HuH-7 (cell line): ENCODE results near the gene ACTR1A.
"Not testable (repeated sequence)": the region's sequence is repeated elsewhere in the genome, so short reads cannot be mapped to it uniquely, and the experiment has no call there.

Source experiments
- DNase-seq: peaks from one replicate; pipeline ENCODE4 v3.0.0; 2011; ENCODE audit warnings: low spot score

ACTR1A gene

DNA sequence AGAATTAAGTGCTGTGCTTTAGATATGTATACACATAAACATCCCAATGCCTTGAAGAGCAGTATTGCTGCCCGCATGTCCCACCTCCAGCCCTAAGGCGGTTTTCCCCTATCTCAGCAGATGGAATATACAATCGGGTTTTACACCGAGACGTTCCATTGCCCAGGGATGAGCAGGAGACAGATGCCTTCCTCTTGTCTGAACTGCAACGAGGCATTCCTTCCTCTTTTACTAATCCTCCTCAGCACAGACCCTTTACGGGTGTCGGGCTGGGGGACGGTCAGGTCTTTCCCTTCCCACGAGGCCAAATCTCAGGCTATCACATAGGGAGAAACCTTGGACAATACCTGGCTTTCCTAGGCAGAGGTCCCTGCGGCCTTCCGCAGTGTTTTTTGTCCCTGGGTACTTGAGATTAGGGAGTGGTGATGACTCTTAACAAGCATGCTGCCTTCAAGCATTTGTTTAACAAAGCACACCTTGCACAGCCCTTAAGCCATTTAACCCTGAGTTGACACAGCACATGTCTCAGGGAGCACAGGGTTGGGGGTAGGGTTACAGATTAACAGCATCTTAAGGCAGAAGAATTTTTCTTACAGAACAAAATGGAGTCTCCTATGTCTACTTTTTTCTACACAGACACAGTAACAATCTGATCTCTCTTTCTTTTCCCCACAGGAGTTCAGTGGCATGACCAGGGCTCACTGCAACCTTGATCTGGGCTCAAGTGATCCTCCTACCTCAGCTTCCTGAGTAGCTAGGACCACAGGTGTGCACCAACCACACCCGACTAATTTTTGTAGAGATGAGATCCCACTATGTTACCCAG is 47.6 kb downstream of the ACTR1A start:
- not testable (repeated sequence) for DNase-seq

DNA sequence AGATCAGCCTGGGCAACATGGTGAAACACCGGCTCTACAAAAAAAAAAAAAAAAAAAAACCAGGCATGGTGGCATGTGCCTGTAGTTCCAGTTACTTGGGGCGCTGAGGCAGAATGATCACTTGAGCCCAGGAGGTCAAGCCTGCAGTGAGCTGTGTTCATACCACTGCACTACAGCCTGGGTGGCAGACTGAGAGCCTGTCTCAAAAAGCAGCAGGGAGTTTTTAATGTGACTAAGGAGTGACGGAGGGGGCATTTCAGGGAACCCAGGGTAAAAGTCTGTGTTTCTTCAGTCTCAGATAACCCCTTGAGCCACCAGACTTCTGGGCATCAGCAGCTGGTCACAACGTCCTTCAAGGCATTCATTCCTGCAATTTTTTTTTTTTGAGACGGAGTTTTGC is 49.0 kb downstream of the ACTR1A start:
- no peak for DNase-seq

DNA sequence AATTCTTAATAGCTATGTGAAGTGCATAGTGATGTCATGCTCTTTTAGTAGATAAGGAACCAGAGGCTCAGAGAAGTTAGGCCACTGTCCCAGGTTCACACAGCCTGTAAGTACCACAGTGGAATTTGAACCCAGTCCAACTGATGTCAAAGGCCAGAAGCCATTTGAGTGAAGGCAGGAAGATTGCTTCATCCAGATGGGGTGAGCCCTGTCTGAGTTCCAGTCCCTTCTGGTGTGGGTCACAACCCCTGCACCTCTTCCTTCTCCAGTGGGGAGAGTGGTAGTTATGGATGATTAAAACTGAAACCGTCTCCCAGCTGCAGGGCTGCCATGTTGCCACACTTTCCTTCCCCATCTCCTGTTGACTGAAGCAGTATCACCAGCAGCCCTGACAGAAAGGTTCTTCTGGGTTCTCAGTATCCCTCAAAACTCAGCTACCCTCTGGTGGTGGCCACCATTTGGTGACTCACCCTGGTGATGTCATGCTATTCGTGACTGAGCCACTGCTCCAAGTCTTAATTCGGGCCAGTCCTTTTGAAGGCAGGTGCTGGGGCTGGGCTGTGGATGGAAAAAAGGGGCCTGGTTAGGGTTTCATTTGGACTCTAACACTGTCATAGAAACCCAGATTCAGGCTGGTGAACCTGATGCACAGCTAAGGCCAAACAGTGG is 49.7 kb downstream of the ACTR1A start:
- DNase-seq = no peak

DNA sequence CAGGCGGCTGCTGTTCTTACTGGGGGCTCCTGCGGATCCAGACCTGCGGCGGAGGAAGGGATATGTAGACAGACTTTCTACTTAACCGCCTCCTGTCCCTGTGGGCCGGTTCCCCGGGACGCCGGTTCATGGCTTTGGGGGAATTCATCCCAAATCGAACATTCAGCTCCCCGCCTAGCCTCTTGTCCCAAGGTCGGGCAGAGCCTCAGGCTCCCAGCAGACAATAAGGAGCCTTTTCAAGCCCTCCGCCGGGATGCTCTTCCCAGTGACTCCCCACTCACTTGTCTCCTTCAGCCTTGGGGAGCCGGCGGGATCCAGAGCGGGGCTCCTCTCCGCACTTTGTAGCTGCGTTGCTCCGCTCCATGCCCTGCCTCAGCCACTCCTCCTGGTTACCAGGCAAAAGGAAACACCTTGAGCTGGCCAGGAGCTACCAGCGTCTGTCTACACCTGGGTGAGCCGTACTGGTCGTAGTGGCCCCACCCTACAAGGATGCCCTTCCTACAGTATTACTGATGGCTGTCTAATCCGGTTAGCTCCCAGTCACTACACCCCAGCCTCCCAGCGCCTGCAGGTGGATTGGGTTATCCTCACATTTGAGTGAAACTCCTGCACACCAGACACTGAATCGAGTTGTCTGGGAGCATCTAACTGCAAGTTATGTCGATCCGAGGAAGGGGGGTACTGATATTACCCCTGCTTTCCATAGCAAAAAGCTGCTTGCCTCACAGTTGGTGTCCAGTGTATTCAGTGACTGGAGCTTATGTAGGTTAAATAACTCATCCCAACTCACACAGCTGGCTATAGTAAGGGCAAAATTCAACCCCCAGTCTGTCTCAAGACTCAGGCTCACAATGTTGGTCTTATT is 51.2 kb downstream of the ACTR1A start, which contains the start of gene C10orf95:
Gene C10orf95 (minus strand): TSS at position 439 of the 865 bp plus-strand sequence. CDS start 450 bp downstream, outside the sequence.
- DNase-seq = no peak

DNA sequence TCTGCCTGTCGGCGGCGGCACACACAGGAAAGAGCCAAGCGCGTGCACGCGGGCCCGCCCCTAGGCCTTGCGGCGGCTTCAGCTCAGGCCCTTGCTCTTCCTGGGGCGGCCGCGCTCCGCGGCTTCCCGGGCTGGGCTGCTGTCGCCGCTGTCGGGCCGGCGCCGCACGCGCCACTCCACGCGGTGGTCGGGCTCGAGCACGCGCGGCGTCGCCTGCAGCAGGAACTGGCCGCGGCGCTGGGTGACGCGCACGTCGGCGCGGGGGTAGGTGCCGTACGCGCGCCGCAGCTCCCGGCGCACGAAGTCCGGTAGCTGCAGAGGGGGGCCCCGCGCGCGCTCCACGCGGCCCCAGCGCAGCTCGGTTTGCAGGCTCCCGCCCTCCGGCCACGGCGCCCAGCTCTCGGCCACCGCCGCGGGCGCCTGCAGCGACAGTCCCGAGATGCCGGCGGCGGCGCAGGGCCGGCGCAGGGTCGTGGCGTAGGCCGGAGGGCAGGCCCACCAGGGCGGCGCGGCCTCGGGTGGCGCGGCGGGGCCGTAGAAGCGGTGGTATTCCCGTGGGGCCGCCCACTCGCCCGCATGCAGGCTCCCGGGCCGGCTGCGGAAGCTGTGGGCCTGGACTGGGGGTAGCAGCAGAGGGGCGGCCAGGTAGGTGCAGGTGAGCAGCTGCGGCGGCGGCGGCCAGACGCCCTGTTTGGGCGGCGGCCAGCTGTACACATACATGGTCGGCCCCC is 52.0 kb downstream of the ACTR1A start:
- DNase-seq = peak; percentile 85

DNA sequence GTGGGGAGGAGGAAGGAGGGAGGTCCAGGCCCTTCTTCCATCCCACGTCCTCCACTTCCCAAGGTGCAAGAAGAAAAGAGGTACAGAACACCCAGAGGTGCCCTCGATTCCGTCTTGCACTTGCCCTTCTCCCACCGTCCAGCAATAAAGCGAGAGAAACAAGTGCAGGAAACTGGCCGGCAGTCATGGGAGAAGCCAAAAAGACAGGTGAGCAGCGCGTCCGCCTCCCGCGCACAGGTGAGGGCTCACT is 52.5 kb downstream of the ACTR1A start:
- no peak for DNase-seq

DNA sequence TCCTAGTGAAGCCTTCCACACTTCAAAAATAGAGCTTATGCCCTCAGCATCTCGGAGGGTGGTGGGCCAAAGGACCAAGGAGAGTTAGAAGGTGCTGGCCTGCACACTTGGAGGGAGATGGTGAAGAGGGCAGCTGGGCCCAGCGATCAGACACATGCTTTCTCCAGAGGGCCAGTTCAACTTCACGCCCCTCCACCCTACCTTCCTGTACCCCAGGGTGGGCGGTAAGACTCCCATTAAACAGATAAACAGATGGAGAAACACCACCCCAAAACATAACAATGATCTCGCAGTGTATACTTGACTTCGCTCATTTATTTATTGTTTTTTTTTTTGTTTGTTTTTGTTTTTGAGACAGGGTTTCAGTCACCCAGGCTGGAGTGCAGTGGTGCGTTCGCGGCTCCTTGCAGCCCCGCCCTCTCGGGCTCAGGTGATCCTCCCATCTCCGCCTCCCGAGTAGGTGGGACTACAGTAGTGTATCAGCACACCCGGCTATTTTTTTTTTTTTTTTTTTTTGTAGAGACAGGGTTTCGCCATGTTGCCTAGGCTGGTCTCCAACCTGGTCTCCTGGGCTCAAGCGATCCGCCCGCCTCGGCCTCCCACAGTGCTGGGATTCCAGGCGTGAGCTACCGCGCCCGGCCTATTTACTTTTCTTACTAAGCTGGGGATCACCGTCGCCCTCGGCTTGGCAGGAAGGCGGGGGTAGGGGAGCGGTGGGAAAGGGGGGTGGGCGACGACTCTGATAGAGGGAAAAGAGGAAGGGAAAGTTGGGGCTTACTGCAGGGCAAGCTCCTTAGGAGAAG is 53.0 kb downstream of the ACTR1A start:
- no peak for DNase-seq

DNA sequence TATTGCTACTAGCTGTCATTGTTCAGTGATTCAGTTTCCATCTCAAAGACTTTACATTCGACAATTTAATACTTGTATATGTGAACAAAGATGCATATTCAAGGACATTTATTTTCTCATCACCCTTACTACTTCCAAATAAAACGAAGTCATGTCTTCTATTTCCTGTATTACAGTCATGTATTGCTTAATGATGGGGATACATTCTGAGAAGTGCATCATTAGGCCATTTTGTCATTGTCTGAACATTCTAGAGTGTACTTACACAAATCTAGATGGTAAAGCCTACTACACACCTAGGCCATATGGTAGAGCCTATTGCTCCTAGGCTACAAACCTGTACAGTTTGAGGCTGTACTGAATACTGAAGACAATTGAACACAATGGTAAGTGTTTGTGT is 57.7 kb downstream of the ACTR1A start:
- DNase-seq = no peak

DNA sequence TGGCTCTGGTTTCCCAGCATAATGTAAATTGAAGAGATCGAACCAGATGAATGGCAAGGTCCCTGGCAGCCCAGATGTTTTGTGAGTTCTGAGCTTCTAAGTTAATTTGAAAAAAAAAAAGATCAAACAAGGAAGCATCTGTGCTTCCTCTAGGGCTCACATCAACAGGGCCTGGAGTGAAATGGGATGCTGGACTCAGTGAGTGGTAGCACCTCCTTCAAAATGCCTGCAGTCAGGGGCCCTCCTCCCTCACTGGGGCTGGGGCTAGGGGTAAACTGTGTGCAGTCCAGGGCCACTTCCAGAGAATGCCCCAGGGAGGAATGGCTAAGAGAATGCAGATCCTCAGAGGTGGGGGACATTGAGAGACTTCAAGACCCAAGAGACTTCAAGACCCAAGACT is 64.1 kb downstream of the ACTR1A start:
- no peak for DNase-seq

DNA sequence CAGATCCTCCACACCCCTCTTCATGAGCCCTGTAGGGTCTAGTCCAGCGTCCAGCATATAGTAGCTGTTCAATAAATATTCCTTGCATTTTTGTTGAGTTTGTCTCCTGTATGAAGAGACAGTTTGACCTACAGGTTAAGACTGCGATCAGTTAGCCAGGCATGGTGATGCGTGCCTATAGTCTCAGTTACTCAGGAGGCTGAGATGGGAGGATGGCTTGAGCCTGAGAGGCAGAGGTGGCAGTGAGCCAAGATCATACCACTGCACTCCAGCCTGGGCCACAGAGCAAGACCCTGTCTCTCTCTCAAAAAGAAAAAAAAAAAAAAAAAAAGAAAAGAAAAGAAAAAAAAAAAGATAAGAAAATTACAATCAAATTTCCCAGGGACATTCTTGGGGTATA is 65.0 kb downstream of the ACTR1A start:
- no peak for DNase-seq

DNA sequence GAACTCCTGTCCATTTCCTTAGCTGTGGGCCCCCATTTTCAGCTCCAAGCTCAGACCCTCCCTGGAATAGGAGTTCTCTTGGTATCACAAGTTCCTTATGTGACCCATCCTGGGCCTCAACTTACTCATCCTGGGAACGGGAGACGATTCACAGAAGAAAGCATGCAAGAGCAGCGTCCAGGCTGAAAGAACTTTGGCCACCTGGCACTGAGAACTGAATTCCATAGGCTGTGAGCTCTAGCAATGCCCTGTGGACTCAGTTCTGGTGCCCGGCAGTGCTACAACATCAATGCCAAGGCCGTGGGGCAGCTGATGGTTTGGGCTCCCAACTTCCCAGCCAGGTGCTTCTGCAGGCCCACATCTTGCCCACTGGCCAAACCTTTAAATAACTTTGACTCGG is 66.2 kb downstream of the ACTR1A start:
- DNase-seq = no peak

DNA sequence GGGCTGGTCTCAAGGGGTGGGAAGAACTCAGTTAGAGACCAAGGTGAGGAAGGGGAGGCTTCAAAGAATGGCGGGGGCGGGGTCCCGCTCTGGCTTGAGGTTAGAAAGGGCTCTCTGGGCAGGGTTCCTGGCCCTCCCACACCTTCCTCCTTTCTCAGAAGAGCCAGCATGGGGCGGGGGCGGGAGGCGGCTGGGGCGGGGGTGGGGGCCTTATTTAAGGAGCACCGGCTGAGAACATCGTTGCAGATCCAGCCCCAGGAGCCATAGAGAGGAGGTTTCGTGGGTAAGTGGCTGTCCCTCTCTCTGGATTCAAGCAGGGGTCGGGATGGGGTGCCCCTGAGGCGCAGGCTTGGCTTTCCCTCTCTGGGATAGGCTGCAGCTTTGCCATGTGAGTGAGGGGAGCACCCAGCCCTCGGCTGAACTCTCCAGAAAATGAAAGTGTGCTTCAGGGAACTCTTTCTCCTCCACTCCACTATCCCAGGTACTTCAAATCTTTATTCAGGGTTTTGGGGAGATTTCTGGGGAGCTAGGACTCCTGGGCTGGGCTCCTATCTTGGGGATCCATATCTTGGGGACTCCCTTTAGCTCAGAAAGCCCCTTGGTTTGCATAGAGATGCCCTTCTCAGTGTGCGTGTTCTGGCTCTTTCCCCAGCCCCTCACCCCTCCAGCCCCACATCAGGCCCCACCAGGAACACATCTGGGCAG is 66.8 kb downstream of the ACTR1A start:
- no peak for DNase-seq

DNA sequence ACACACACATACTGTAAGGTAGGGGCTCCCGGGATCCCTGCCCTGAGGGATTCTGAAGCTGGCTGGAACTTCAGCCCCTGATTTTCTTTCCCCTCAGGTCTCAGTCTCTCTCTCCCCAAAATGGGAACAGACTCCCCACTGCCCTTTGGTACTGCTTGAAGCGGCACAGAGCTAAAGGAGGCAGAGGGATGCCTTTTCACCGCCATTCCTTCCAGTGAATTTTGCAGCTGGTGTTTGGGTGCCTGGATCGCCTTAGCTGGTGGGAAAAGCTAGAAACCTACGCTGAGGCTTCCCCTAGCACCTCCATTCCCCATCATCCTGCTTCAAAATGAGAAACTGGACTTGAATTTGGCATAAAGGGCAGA is 67.4 kb downstream of the ACTR1A start:
- no peak for DNase-seq

DNA sequence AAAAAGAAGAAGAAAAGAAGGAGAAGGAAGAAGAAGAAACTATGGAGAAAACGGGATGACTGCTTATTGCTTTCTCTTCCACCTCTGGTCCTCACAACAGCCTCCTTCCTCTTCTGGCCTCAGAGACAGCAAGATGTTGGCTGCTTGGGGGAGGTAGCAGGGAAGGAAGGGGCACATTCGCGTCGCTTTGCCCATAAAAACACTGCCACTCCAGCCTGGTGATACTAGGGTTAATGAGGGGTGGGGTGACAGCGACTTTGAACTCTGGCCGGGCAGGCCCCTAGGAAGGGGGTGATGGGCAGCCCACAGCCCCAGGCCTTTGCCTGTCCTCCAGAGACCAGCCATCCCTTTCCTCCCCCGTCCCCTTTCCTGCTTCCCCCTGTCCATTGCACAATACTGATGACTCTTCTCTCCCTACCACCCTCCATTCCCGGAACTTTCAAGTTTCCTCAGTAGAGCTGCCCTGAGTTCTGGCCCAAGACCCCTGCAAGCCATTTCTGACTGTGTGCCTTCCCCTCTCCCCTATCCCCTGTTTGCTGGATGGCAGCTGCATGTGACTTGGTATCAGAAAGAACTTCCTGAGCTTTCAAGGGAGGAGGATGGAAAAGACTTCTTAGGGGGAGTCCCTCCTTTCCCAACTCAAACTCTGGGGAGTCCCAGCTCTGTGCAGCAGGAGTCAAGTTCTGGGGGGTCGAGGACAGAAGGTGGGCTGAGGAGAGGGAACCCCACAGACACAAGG is 67.9 kb downstream of the ACTR1A start:
- no peak for DNase-seq

DNA sequence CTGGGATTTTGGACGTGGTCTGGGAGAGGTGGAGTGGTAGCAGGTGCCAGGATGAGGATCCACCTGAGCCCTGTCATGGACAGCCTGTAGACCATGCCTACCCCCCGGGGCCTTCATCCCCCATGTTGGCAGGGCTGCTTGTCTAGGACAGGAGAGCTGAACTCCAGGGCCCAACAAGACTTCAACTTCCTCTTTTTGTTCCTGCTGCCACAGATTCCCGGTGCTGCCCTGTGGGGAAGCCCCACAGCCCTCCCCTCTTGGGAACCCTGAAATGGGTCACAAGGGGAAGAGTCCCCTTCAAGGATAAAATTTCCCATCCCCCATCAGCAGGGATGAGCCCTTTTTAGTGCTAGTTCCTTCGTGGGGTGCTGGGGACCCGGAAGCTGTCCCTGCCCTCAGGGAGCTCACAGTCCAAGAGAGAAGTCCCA is 68.9 kb downstream of the ACTR1A start:
- no peak for DNase-seq

DNA sequence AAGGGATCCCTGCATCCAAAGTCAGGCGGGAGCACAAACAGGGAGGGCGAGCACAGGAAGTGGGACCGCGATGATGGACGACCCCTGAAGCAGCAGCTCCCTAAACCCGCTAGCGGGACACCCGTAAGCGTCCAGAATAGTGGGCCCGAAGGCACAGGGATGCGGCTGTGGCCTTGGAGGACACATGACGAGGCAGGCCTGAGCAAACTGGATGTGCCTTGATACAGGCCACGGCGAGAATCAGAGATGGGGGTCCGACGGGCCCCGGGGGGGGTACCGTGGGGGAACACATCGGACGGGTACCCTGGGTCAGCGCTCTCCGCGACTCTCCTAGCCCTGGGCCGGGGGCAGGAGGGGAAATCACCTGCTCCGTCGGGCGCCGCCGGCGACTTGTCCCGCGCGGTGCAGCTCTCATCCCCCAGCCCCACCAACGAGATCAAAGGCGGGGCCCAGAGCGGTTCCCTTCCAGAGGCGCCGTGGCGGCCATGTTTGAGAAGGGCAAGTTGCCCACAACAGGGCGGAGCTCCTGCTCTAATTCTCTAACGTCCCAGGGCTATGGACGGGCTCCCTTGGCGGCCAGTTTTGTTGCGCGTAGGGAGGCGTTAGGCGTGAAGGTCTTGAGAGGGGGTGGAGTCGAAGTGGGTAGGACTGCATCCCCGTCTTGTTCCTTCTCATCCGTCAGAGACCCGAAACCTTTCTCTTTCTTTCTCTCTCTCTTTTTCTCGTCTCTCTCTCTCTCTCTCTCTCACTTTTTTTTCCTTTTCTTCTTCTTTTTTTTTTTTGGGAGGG is 70.2 kb downstream of the ACTR1A start, which contains the start of gene CUEDC2:
Gene CUEDC2 (minus strand): TSS at position 413 of the 789 bp plus-strand sequence. CDS start 7,386 bp downstream, outside the sequence.
- peak; percentile 90 for DNase-seq

DNA sequence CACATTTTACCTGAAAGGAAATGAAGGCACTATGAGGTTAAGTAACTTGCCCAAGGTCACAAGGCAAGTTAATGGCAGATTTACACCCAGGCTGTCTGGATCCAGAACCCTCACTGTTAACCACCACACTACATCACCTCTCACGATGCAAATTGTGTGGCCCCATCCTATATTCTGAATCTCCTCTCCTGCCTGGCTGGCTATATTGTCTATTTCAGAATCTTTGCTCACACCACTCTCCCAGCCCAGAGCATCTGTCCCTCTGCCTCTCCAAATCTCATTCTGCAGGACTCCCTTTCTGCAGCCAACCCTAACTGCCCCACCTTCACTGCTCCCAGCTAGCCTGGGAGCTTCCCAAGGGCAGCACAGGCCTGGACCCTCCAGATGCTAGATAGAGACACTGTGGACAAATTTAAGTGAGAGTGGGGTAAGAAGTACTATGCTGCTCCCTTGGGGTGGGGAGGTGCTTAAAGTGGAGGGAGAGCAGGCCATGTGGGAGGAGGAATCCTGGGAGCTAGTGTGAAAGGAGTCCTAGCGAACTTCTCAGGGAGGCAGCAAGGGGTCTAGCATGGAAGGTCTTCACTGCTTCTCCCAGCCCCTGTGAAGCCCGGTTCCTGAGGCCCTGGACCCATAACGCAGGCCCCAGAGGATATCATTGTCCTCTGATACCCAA is 70.9 kb downstream of the ACTR1A start:
- DNase-seq = no peak

DNA sequence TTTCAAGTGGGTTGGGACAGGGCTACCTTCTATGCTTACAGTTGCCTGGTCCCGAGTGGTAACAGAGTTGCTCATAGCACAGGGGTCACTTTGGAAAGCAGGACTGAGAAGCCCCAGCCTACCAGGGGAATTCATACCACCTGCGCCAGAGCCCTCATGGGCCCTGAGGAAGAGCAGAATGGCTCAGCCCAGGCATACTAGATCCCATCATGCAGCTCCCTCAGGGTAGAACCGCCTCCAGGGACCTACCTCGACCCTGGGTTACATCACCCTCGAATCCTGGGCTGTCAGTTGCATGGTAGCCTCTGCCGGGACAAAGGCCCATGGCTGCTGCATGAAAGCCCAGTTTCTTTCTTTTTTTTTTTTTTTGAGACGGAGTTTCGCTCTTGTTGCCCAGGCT is 73.0 kb downstream of the ACTR1A start:
- DNase-seq = no peak
